GM19397 (cell line): ENCODE measurements around the gene PKHD1.

ENCODE experiments used
- ATAC-seq: cut with Tn5 transposase; IDR thresholded peaks from one replicate; pipeline ENCODE4 v1.9.1; 2021; ENCODE audit warnings: mild to moderate bottlenecking, moderate library complexity; ENCODE audit not compliant: unreplicated experiment

Gene PKHD1

DNA sequence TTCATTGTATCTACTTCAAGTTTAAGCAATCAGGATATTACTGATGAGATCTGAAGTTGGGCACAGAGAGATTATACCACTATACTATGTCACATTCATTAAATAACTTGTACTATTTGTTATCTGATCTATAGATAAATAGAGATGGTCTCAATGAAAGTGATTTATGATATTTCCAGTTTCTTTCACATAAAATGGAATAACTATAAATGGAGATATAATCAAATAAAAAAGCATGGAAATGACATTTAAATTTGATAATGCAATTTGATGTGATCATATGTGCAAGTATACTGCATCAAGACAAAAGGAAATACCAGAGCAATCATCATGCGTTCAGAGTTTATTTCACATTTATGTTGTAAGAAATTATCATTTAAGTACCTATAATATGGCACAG is 368.9 kb downstream of the PKHD1 start:
- no peak for ATAC-seq

- no peak for ATAC-seq
Measured at GRCh38 chr6:51717477-51717876, 369.9 kb downstream of the PKHD1 start.

- ATAC-seq, result no peak
Measured at GRCh38 chr6:51711876-51712275, 375.5 kb downstream of the PKHD1 start.

- ATAC-seq, result no peak
Measured at GRCh38 chr6:51706086-51706485, 381.3 kb downstream of the PKHD1 start.

- no peak for ATAC-seq
Measured at GRCh38 chr6:51704932-51705540, 382.4 kb downstream of the PKHD1 start.

GRCh38 chr6:51702851-51703250 is 384.6 kb downstream of the PKHD1 start:
- no peak for ATAC-seq

DNA sequence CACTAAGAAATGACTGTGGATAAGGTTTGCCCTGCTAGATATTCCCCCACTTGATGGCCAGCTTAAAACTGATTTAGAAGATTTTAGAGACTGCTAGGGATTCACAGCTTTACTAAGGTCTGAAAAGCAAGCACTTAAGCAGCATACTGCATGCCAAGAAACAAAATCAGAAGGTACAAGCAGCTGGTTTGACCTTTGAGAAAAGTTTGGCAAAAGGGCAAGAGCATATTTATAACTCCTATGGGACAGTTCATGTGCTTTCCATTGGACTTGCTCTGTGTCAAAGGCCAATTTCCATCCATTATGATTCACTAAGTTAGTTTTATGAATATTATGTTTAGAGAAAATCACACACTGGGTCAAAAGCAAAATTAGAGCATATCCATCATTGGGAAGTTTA is 402.8 kb downstream of the PKHD1 start:
- no peak for ATAC-seq

DNA sequence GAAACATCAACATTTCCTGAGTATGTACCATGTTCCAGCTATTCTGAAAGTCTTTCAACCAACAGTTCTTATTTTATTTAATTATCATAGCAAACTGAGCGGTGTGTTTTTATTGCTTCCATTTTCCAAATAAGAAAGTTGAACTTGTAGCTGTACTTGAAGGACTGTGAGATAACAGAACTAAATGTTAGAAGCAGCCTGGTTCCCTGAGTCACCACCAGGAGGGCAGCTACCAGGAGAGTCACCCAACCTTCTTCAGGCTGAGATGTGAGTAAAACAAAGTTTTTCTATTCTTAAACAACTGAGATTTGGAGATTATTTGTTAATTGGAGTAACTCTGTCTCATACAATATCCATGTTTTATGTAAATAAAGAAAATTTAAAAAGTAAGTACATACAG is 403.4 kb downstream of the PKHD1 start:
- ATAC-seq, result no peak

- peak; percentile 89 for ATAC-seq
Measured at GRCh38 chr6:51678905-51679620, 408.4 kb downstream of the PKHD1 start.

GRCh38 chr6:51678274-51678673 is 409.1 kb downstream of the PKHD1 start:
- no peak for ATAC-seq

- no peak for ATAC-seq
Measured at GRCh38 chr6:51675922-51676275, 411.5 kb downstream of the PKHD1 start.

DNA sequence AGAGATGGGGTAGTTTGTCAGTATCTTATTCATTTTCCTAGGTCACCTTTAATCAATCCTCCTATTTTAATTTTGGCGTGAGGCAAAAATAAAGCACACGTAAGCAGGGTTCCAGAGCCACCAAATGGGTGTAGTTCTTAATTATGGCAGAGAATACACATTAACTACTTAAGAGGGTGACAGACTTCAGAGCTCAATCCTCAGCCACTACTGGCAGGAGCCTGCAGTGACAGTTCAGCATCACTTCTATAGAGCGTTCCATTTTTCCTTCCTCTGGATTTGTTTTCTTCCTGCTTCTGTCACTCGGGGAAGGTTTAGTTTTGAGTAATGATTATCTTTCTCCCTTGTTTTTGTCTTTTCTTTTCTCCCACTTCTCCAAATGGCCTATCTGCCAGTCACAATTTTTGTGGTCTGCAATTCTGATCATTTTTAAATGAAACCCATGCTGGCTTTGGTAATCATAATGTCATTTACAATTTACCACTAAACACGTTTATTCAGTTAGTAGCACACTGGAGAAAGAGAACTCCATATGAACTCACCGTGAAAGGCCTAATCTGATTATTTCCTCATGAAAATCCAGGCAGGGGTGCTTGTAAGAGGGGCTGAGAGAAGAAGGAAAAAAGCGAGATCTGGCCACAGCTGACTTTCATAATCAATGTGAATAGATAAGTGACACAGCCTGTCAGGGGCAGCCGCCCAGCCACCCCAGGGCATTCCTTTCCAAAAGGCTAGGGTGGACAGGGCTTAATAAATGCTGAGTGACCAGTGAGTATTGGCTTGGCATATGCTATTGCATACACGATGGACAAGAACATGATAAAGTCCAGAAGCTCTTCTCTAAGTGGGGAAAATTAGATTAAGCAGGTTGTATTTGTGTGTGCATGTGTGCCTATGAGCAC is 412.1 kb downstream of the PKHD1 start:
- ATAC-seq, result no peak

- no peak for ATAC-seq
Measured at GRCh38 chr6:51663525-51663924, 423.9 kb downstream of the PKHD1 start.

GRCh38 chr6:51660767-51661166 is 426.6 kb downstream of the PKHD1 start:
- no peak for ATAC-seq

DNA sequence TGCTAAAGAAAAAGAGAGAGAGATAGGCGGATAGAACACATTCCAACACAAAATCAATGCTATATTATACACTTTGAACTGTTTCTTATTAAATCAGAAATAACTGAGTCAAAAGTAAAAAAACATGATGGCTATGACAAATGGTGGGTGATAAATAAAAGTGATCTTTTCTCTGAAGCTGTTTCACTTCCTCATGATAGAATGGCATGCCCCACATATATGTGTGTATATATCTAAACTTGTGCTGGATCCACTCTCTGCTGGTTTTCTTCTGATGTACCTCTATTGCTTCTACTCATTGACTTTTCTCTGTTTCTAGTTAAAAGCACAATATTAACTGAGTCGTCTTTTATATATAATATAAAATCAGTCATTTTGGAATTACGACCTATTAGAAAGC is 429.9 kb downstream of the PKHD1 start:
- ATAC-seq, result no peak

DNA sequence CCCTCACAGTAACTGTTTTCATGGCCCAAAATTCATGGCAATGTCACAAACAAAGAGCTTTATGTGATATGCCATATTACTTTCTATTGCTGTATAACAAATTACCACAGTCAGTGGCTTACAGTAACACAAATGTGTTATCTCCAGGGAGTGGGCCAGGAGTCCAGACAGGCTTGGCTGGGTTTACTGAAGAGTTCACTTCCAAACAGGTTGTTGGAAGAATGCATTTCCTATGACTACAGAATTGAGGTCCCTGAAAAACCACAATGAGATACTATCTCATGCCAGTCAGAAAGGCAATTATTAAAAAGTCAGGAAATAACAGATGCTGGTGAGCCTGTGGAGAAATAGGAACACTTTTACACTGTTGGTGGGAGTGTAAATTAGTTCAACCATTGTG is 431.9 kb downstream of the PKHD1 start:
- no peak for ATAC-seq

DNA sequence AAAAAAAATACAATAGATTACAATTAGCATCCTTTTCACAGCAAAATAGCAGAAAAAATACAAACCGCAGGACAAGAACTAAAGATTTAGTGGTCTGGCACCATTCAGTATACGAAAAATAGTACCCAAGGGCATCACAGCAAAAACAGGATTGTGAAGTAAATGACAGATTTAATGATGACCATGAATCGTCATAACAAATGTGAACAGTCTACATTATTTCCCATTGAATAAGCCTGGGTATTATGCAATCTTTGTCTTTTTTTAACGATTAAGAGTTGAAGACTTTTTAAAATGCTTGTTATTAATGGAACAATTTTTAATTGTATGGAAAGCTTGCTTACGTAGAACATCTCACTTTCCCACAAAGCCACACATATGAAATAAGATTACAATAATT is 432.8 kb downstream of the PKHD1 start:
- no peak for ATAC-seq

DNA sequence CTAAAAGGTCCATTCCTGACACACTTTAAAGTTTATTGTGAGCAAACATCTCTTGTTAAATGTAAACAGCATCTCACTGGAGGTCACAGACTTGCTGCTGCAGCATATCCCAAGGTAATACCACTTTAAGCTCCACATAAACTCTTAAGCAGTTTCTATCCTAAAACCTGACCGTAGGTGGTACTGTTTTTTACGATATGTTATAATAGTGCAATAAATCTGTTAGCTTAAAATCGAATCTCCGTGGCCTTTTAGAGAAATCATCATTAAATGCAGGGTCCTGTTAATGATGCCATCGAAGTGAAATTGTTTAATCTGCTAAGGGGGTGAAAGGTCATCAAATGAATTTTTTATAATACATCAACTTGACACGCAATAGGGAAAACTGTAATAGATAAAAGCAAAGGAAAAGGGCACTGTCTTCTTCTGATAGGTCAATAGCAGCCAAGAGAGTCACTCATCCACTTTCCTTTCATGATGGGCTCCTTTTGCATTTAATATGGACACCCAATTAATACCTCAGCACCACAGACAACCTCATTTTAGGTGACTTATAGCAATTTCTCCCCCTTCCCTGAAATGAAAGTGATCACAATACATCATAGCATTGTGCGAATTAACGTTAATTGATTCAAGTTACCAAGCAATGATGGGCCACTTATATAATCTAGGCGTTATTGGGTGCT is 436.1 kb downstream of the PKHD1 start:
- no peak for ATAC-seq

GRCh38 chr6:51648774-51649173 is 438.6 kb downstream of the PKHD1 start:
- no peak for ATAC-seq

- no peak for ATAC-seq
Measured at GRCh38 chr6:51648236-51648635, 439.2 kb downstream of the PKHD1 start.

- ATAC-seq, result no peak
Measured at GRCh38 chr6:51644426-51644825, 443.0 kb downstream of the PKHD1 start.
